K562 (cell line): ENCODE measurements around the gene ASCC2. TPM values are rescaled to one million over a fixed set of nuclear protein-coding genes. Genes with fewer than 3 reads are reported as not detected.
A peak's percentile ranks its signal among the peaks of the same experiment; 100 is the strongest.

Source experiments
- ATAC-seq: fragments of 200-7000 bp; cut with Tn5 transposase; 3 replicates; pipeline ENCODE4 v1.9.1; 2020; ENCODE audit warnings: moderate library complexity
- BruUV-seq: library from RNA; stranded (reverse); fragments of 400-500 nt; replicated peaks from 2 replicates; lab custom pipeline; 2021; lab: Mats Ljungman, UMichigan
- CTCF ChIA-PET: fragments of 300-600 bp; formaldehyde crosslinking; extraction: SDS; loops from one replicate; lab custom pipeline; 2021; ENCODE audit warnings: low intra/inter-chr PET ratio; lab: Yijun Ruan, JAX
- POLR2A ChIA-PET: fragments of 300-600, 350-650 bp; sonication (Branson Sonifier 250); formaldehyde crosslinking; extraction: SDS; loops from one replicate; lab custom pipeline; 2021; ENCODE audit warnings: antibody characterized with exemption, inconsistent platforms; lab: Yijun Ruan, JAX
- DNase-seq, 4 experiments: peaks; one replicate each; pipeline versions ENCODE4 v3.0.0 to v3.0.0-alpha.2; 2011 to 2018; ENCODE audit warnings: low spot score in 3 of 4, mixed read lengths in 3 of 4; ENCODE audit errors: extremely low read depth in 1 of 4
- FAIRE-seq: peaks from 2 replicates; lab custom pipeline; 2011; peaks lifted over from hg19 to GRCh38; lab: Jason Lieb, UNC
- H2AFZ ChIP-seq: 2 replicates; pipeline ENCODE4 v1.6.0; 2011; ENCODE audit warnings: low read depth, low read length, control low read depth, inconsistent platforms
- H3K27ac ChIP-seq: fragments of 200-600 bp; 3 replicates; pipeline ENCODE4 v1.8.0; 2011; ENCODE audit warnings: low read depth, mild to moderate bottlenecking, control low read depth, inconsistent platforms, low read length, moderate library complexity, mixed read lengths; ENCODE audit errors: extremely low read depth
- H3K27me3 ChIP-seq, 2 experiments: fragments of 300-600 bp in 1 of 2; 2 replicates in 1 of 2; 3 replicates in 1 of 2; pipeline versions ENCODE4 v1.6.0 to v1.8.0; 2011; ENCODE audit warnings: inconsistent platforms in 2 of 2, low read length in 2 of 2, mild to moderate bottlenecking in 1 of 2, mixed read lengths in 1 of 2, moderate library complexity in 1 of 2; ENCODE audit not compliant: control insufficient read depth in 2 of 2, insufficient read depth in 2 of 2
- H3K36me3 ChIP-seq: fragments of 300-600 bp; 3 replicates; pipeline ENCODE4 v1.8.0; 2011; ENCODE audit warnings: mild to moderate bottlenecking, low read length, inconsistent platforms; ENCODE audit not compliant: control insufficient read depth, insufficient read depth
- H3K4me1 ChIP-seq, 2 experiments: fragments of 200-600 bp in 1 of 2; replicated peaks in 1 of 2; 2 replicates in 1 of 2; 3 replicates in 1 of 2; pipeline versions ENCODE4 v1.5.1 to v1.8.0; 2011; ENCODE audit warnings: inconsistent platforms in 2 of 2, low read length in 2 of 2, mild to moderate bottlenecking in 1 of 2, mixed read lengths in 1 of 2, moderate library complexity in 1 of 2; ENCODE audit not compliant: control insufficient read depth in 2 of 2, insufficient read depth in 2 of 2
- H3K4me2 ChIP-seq: 2 replicates; pipeline ENCODE4 v1.6.1; 2011; ENCODE audit warnings: low read length, control low read depth, inconsistent platforms, mixed read lengths; ENCODE audit not compliant: insufficient read depth
- H3K4me3 ChIP-seq: fragments of 200-600 bp; sonication (generic), shearing (Covaris generic); 2 replicates; pipeline ENCODE4 v1.5.1; 2016; ENCODE audit warnings: control low read depth, inconsistent platforms
- H3K79me2 ChIP-seq: fragments of 200-600 bp; 3 replicates; pipeline ENCODE4 v1.8.0; 2011; ENCODE audit warnings: low read length, inconsistent platforms; ENCODE audit not compliant: control insufficient read depth, insufficient read depth
- H3K9ac ChIP-seq, 2 experiments: 2 replicates each; pipeline versions ENCODE4 v1.6.0 to v1.6.1; 2011; ENCODE audit warnings: low read depth in 2 of 2, low read length in 2 of 2, control low read depth in 1 of 2, inconsistent platforms in 1 of 2, mild to moderate bottlenecking in 1 of 2, mixed read lengths in 1 of 2; ENCODE audit not compliant: insufficient read depth in 1 of 2
- H3K9me1 ChIP-seq: one replicate; pipeline ENCODE4 v1.6.0; 2011; ENCODE audit warnings: inconsistent platforms, mild to moderate bottlenecking, low read length, moderate library complexity; ENCODE audit not compliant: control insufficient read depth, insufficient read depth
- H3K9me3 ChIP-seq: replicated peaks from 2 replicates; pipeline ENCODE4 v1.5.1; 2011; ENCODE audit warnings: low read depth, low read length, inconsistent platforms; ENCODE audit not compliant: control insufficient read depth, insufficient read depth
- H4K20me1 ChIP-seq: replicated peaks from 2 replicates; pipeline ENCODE4 v1.6.1; 2011; ENCODE audit warnings: low read length, inconsistent platforms, mixed read lengths; ENCODE audit not compliant: control insufficient read depth, insufficient read depth
- FOXJ3 ChIP-seq: sonication (generic); formaldehyde crosslinking; IDR thresholded peaks from 2 replicates; pipeline ENCODE4 v1.4.0; 2020; ENCODE audit warnings: mild to moderate bottlenecking, missing genetic modification reagents
- NFATC3 ChIP-seq: fragments of 450-650 bp; IDR thresholded peaks from 2 replicates; pipeline ENCODE4 v1.6.1; 2017; ENCODE audit warnings: mild to moderate bottlenecking
- NFE2L1 ChIP-seq: fragments of 450-650 bp; IDR thresholded peaks from 2 replicates; pipeline ENCODE4 v1.6.1; 2016; ENCODE audit warnings: missing genetic modification characterization, low read depth, mild to moderate bottlenecking, missing compliant biosample characterization, moderate library complexity, borderline replicate concordance
- ZKSCAN3 ChIP-seq: fragments of 250-450 bp; sonication (Bioruptor Pico); IDR thresholded peaks from 2 replicates; pipeline ENCODE4 v1.4.0; 2020
- ZNF174 ChIP-seq: fragments of 250-450 bp; sonication (Bioruptor Pico); IDR thresholded peaks from 2 replicates; pipeline ENCODE4 v1.4.0; 2020; ENCODE audit warnings: mild to moderate bottlenecking
- ZNF668 ChIP-seq: fragments of 250-450 bp; sonication (Bioruptor Pico); IDR thresholded peaks from 2 replicates; pipeline ENCODE4 v1.8.0; 2022; ENCODE audit warnings: mild to moderate bottlenecking, inconsistent platforms
- WGBS: fragments of 100-300 bp; shearing (Covaris generic); methylation state at CpG from one replicate; pipeline ENCODE4 v1.1.6; 2016; ENCODE audit warnings: low coverage, mixed read lengths; ENCODE audit not compliant: insufficient coverage; ENCODE audit errors: missing lambda C conversion rate; 5-methylcytosine and 5-hydroxymethylcytosine counted together
- in situ Hi-C: fragments of 300-500 bp; cut with MboI; formaldehyde crosslinking; loops from 4 replicates; pipeline ENCODE4 v1.15.0; 2018; ENCODE audit warnings: inconsistent platforms, mixed read lengths
- intact Hi-C: fragments of 100-400 bp; cut with micrococcal nuclease; formaldehyde crosslinking; loops from 2 replicates; pipeline ENCODE4 v1.14.2; 2022
- polyA plus RNA-seq, 8 experiments: library from polyadenylated mRNA; depleted of rRNA in 4 of 8; stranded (reverse) in 5 of 8; unstranded in 3 of 8; fragments of >200 nt; fragmentation: Nextera tagmentation in 2 of 8; fragmentation: Illumina TruSeq in 1 of 8; extraction: Ambion mirVana in 2 of 8; extraction: Trizol in 1 of 8; gene quantifications; 2 replicates each; pipeline versions ENCODE4 v1.2.1 to v1.2.3, GENCODE V29; 2011 to 2014; ENCODE audit warnings: inconsistent platforms in 1 of 8, missing spikeins in 1 of 8
- total RNA-seq, 7 experiments: library from RNA; depleted of rRNA in 6 of 7; stranded (reverse); fragments of >200 nt in 6 of 7; fragmentation: Illumina TruSeq in 2 of 7; extraction: Trizol in 2 of 7; gene quantifications; 2 replicates each; pipeline versions ENCODE4 v1.2.1 to v1.2.3, GENCODE V29; 2011 to 2021; ENCODE audit warnings: low replicate concordance in 1 of 7
- TF ChIP-seq, protein P1 (sequence below): fragments of 450-650 bp; IDR thresholded peaks from 2 replicates; pipeline ENCODE4 v1.6.1; 2017; ENCODE audit warnings: antibody characterized with exemption, mild to moderate bottlenecking
- TF ChIP-seq, protein P2 (sequence below): fragments of 450-650 bp; formaldehyde crosslinking; IDR thresholded peaks from 2 replicates; pipeline ENCODE4 v1.4.0; 2022; ENCODE audit warnings: missing genetic modification characterization

Gene ASCC2
- total and polyA plus RNA-seq, 9 of the 15 experiments (the other 6 are each of a cell fraction or from before 2014, with no cell fraction given): 4.0 to 46.7 (median 26.8) TPM

DNA sequence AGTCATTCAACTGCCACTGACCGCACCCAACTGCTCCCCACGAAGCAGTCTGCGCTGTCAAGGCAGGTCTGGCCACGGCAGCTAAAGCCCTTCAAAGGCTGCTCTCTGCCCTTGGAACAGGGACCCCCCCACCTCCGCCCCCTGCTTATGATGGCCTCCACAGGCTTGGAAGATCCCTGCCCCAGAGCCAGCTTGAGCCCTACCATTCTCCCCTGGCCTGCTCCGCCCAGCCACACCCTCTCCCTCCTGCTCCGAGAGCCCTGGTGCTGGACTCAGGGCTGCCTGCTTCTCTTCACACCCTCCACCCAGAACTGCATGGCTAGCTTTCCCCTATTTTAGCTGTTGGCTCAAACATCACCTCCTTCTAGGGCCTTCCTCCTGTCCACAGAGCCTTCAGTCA, 90.2 kb downstream of the ASCC2 start:
- Histone ChIP-seq H2AFZ (no peak overlapping the region), H4K20me1 (no peaks in the 10 kb centered on the region), H3K79me2 (no peaks in the 10 kb centered on the region), H3K27me3 (no peaks in the 10 kb centered on the region), H3K9me3 (no peaks in the 10 kb centered on the region), H3K9ac (peak overlapping the region in 1 of 2 experiments; percentile 79; a peak in 2 of 4 replicates), H3K9me1 (no peaks in the 10 kb centered on the region), H3K36me3 (no peaks in the 10 kb centered on the region), H3K4me1 (peaks cover 5 to 11% of the 10 kb centered on the region in 2 experiments; a peak in 4 of 5 replicates), H3K27ac (no peak overlapping the region)
- intact Hi-C loops: no loop called here
- BruUV-seq: no TSS peak
- CTCF ChIA-PET: no interaction called here
- ATAC-seq: peak; percentile 65
- FAIRE-seq: no peak
- in situ Hi-C loops: no loop called here
- peak in 1 of 4 experiments; percentile 26 for DNase-seq
- POLR2A ChIA-PET: interaction anchor here (1.5 kb wide), 1 partner anchor 9 kb away, joined by 4 read pairs; no protein-coding TSS in a partner anchor
- TF ChIP-seq ZKSCAN3 (CRISPR knock-in tag): no peak
- TF ChIP-seq ZNF174 (CRISPR knock-in tag): no peak
- TF ChIP-seq, protein P1, sequence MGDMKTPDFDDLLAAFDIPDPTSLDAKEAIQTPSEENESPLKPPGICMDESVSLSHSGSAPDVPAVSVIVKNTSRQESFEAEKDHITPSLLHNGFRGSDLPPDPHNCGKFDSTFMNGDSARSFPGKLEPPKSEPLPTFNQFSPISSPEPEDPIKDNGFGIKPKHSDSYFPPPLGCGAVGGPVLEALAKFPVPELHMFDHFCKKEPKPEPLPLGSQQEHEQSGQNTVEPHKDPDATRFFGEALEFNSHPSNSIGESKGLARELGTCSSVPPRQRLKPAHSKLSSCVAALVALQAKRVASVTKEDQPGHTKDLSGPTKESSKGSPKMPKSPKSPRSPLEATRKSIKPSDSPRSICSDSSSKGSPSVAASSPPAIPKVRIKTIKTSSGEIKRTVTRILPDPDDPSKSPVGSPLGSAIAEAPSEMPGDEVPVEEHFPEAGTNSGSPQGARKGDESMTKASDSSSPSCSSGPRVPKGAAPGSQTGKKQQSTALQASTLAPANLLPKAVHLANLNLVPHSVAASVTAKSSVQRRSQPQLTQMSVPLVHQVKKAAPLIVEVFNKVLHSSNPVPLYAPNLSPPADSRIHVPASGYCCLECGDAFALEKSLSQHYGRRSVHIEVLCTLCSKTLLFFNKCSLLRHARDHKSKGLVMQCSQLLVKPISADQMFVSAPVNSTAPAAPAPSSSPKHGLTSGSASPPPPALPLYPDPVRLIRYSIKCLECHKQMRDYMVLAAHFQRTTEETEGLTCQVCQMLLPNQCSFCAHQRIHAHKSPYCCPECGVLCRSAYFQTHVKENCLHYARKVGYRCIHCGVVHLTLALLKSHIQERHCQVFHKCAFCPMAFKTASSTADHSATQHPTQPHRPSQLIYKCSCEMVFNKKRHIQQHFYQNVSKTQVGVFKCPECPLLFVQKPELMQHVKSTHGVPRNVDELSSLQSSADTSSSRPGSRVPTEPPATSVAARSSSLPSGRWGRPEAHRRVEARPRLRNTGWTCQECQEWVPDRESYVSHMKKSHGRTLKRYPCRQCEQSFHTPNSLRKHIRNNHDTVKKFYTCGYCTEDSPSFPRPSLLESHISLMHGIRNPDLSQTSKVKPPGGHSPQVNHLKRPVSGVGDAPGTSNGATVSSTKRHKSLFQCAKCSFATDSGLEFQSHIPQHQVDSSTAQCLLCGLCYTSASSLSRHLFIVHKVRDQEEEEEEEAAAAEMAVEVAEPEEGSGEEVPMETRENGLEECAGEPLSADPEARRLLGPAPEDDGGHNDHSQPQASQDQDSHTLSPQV: no peak
- TF ChIP-seq FOXJ3 (CRISPR knock-in tag): no peak
- no peak for TF ChIP-seq NFATC3
- TF ChIP-seq NFE2L1 (tag): no peak
- no peak for TF ChIP-seq ZNF668 (CRISPR knock-in tag)
- TF ChIP-seq, protein P2, sequence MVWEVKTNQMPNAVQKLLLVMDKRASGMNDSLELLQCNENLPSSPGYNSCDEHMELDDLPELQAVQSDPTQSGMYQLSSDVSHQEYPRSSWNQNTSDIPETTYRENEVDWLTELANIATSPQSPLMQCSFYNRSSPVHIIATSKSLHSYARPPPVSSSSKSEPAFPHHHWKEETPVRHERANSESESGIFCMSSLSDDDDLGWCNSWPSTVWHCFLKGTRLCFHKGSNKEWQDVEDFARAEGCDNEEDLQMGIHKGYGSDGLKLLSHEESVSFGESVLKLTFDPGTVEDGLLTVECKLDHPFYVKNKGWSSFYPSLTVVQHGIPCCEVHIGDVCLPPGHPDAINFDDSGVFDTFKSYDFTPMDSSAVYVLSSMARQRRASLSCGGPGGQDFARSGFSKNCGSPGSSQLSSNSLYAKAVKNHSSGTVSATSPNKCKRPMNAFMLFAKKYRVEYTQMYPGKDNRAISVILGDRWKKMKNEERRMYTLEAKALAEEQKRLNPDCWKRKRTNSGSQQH (CRISPR knock-in tag): no peak
- TF ChIP-seq, all 486 proteins: peak for 0
- WGBS: 70% methylated on average over 6 of the region's 7 CpGs
- Histone ChIP-seq H3K4me3 (no peak overlapping the region), H3K4me2 (no peak overlapping the region)
